WI38 (cell line): Measurements from ENCODE around the gene RBM33.

Experiments
- H3K4me3 ChIP-seq: 2 replicates; pipeline ENCODE4 v1.5.1; 2011; ENCODE audit warnings: low read depth, mild to moderate bottlenecking, control low read depth, low read length
- TF ChIP-seq, protein P1 (sequence below): IDR thresholded peaks from 2 replicates; pipeline ENCODE4 v1.5.1; 2012; ENCODE audit warnings: low read depth, mild to moderate bottlenecking, control low read depth, low read length

RBM33 gene

DNA sequence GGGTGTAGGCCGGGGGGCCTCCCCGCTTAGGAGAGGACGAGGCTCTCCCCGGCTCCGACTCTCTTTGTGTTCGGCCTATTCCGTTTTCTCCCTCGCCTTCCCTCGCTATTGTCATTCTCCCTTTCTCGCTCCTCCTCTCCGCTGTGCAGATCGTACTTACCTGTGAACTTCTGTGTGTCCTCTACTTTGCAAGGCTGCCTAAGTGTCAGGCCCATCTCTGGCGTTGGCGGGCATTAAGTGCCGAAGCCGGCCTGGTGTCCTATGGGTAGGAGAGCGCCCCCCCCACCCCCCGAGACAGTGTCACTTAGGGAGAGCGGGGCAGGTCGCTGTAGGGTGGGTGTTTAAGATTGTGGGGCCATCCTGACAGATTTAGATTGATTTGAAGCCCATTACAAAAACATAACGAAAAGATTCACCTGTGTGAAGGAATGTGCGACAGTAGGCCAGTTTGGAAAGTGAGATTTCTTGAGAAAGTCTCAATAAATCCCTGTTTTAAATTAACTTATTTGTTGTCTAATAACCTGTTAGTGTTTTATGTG, 579 bp downstream of the RBM33 start:
- TF ChIP-seq, protein P1, sequence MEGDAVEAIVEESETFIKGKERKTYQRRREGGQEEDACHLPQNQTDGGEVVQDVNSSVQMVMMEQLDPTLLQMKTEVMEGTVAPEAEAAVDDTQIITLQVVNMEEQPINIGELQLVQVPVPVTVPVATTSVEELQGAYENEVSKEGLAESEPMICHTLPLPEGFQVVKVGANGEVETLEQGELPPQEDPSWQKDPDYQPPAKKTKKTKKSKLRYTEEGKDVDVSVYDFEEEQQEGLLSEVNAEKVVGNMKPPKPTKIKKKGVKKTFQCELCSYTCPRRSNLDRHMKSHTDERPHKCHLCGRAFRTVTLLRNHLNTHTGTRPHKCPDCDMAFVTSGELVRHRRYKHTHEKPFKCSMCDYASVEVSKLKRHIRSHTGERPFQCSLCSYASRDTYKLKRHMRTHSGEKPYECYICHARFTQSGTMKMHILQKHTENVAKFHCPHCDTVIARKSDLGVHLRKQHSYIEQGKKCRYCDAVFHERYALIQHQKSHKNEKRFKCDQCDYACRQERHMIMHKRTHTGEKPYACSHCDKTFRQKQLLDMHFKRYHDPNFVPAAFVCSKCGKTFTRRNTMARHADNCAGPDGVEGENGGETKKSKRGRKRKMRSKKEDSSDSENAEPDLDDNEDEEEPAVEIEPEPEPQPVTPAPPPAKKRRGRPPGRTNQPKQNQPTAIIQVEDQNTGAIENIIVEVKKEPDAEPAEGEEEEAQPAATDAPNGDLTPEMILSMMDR: no peak
- peak overlapping the region; percentile 97 for H3K4me3 ChIP-seq

- TF ChIP-seq, protein P1: no peak
These were observed 1.2 kb downstream of the RBM33 start for GRCh38 chr7:155645662-155646061.

DNA sequence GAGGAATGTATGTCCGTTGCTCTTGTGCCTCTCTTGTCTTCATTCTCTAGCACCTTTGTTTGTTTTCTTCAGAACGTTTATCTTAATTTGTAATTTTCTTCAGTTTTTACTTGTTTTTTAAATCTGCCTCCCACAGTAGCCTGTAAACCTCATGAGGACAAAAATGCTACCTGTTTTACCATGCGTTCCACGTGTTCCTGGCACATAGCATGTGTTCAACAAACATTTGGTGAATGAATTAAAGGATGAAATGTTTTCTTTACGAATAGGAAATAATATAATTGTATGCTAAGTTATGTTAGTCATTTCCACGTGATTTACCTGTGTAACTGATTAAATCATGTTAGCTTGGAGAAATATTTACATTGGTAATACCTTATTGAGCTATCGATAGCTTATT, 2.2 kb downstream of the RBM33 start:
- TF ChIP-seq, protein P1: no peak
- H3K4me3 ChIP-seq: no peak overlapping the region; the same call in 1 of the 2 replicates

More at GRCh38 chr7:155645662-155646061, 1.2 kb downstream of the RBM33 start:
- H3K4me3 ChIP-seq: peak overlapping the region; percentile 97

- TF ChIP-seq, protein P1: no peak
- no peak overlapping the region for H3K4me3 ChIP-seq
These were observed 2.8 kb downstream of the RBM33 start for GRCh38 chr7:155647302-155647701.

- no peak overlapping the region for H3K4me3 ChIP-seq
These were observed 3.3 kb downstream of the RBM33 start for GRCh38 chr7:155647734-155648133.

DNA sequence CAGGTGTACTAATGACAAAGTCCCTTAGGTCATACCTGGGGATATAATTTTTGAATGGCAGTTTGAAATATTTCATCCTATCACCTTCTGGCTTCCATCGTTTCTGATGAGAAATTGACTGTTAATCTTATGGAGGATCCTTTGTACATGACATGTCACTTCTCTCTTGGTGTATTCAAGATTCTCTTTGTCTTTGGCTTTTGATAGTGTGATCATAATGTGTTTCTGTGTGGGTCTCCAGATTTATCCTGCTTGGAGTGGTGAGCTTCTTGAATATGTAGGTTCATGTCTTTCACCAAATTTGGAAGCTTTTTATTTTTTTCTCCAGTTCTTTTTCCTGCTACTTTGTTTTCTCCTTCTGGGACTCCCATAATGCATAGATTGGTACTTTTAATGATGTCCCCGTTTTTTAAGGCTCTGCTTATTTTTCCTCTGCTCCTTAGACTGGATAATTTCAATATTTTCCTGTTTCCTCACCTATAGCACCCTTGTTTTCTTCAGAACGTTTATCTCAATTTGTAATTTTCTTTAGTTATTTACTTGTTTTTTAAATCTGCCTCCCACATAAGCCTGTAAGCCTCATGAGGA, 4.4 kb downstream of the RBM33 start:
- no peak overlapping the region for H3K4me3 ChIP-seq
- TF ChIP-seq, protein P1: no peak

More at GRCh38 chr7:155647734-155648133, 3.3 kb downstream of the RBM33 start:
- TF ChIP-seq, protein P1: no peak

- H3K4me3 ChIP-seq: no peak overlapping the region
- TF ChIP-seq, protein P1: no peak
These were observed 5.1 kb downstream of the RBM33 start for GRCh38 chr7:155649588-155649987.
